Stimulated activated CD8-positive, alpha-beta memory T cell treated with anti-CD3 and anti-CD28 coated beads, Interleukin-4, amount 100 ng/mL, for 24 hours (primary cell): ENCODE data around the gene MSLN.
A peak's percentile ranks its signal among the peaks of the same experiment; 100 is the strongest.

ENCODE experiments used
- DNase-seq: peaks from one replicate; pipeline ENCODE4 v3.0.0-alpha.2; 2020; ENCODE audit warnings: low read depth

The MSLN gene

DNA sequence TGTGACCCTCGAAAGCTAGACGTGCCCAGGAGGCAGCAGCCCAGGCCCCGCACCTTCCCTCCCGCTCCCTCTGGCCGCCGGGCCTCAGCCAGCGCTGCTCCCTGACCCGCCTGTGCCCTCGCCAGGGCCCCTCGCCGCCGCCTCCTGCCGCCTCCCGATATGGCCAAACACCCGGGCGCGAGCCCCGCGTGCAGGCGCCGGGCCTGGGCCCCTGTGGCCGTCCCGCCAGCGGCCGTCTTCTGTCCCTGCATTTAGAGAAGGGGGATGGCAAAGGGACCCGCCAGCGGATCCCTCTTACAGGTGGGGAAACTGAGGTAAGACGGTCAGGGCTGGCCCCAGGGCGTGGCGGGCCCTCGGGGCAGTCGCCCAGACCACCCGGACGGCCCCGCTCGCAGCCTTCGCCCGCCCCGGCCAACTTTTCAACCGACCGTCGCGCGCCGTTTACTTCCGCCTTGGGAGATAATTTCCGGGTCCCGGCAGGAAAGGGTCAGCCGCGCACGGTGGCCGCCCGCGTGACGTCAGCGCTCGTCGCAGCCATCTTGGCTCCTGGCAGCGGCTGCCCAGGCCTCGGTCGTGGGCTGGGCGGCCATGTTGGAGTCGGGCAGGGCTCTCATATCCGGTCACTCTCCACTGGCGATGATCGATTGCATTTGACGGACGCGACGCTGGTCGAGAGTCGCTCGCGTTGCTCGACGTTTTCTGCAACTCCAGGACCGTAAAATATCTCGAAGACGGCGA, 47.0 kb downstream of the MSLN start:
- DNase-seq: peak; percentile 86

DNA sequence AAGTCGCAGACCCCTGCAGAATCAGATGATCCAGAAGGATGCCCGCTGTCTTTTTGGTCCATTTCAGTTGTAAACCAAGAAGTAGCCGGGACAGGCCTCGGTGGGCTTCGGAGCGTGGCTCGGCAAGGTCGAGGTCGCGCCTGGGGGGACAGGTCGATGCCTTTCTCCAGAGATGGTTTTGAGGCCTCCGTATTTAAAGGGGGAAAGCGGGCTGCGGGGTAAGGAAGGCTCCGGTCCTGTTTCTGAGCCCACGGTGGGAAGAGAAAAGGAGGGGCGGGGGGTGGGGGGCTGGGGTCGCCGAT, 47.5 kb downstream of the MSLN start:
- no peak for DNase-seq

DNA sequence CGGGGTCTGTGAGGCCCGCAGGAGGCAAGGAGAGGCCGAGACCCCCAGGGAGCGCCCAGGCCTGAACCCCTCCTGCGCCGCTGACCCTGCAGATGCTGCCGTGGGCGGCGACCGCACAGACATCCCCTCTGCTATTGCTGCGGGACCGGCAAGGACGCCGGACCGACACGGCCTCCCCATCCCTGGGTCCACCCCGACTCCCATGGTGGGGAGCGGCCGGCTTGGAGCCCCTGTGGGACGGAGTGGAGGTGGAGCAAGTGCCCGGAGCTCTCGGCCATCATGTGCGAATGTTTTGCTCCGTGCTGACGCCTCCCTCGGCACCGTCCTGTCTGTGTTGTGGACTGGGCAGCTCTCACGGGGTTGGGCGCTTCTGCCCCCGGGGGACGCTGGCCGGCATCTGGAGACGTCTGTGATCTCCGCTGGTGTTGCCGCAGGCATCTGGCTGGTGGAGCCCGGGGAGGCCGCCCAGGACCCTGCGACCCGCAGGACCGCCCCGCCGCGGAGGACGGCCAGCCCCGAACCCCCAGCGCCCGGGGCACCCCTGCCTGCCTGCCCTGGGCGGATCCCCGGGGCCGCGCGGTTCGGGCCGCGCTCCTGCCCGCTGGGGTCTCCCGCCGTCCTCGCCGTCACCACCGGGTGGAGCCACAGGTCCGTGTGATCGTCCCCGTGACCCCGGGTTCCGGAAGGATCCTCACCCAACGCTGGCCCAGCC, 52.8 kb downstream of the MSLN start:
- DNase-seq: peak; percentile 42

DNA sequence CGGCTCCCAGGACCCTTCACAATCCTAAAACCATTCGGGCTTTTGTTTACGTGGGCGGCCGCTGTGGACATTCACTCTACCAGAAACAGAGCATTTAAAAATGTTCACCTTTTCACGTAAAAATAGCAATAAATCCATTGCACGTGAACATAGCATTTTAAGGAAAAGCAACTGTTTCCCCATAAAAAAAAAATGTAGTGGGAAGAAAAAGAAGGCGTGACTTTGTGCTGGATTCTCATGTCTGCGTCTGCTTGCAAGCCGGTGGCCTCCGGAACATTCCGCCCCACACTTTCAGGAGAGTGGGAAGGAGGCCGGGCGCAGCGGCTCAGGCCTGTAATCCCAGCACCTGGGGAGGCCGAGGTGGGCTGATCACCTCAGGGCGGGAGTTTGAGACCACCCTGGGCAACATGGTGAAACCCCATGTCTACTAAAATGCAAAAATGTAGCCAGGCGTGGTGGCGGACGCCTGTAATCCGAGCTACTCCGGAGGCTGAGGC, 53.4 kb downstream of the MSLN start:
- no peak for DNase-seq

DNA sequence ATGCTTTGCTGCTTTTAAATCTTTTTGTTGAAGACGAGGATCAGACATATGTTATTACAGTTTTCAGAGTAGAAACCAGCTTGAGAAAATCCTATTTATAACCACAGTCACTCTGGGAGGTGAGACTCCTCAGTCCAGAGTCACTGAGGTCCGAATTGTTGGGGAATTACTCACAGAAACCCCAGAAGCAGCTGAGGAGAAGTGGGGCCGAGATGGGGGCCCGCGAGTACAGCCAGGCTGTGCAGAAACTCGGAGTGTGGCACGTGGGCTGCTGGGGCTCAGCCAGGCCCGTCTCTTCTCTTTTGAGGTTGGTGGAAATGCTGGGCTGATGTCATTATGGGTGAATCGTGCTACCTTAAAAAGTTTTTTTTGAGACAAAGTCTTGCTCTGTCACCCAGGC, 54.4 kb downstream of the MSLN start:
- DNase-seq: no peak

DNA sequence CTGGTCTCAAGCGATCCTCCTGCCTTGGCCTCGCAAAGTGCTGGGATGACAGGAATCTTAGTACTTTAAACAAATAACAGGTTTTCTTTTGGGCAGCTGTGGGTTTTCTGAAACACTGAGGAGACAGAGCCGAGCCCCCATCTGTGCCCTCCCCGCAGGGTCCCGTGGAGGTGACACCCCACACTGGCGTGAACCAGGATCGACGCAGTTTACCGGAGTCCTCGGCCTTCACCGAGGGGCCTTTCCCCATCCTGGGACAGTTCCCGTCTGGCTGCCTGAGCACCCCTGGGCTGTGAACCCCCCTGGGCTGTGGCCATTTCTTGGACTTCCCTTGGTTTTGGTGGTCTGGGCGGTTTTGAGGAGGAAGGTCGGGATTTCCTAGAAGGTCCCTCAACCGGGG, 55.3 kb downstream of the MSLN start:
- no peak for DNase-seq

DNA sequence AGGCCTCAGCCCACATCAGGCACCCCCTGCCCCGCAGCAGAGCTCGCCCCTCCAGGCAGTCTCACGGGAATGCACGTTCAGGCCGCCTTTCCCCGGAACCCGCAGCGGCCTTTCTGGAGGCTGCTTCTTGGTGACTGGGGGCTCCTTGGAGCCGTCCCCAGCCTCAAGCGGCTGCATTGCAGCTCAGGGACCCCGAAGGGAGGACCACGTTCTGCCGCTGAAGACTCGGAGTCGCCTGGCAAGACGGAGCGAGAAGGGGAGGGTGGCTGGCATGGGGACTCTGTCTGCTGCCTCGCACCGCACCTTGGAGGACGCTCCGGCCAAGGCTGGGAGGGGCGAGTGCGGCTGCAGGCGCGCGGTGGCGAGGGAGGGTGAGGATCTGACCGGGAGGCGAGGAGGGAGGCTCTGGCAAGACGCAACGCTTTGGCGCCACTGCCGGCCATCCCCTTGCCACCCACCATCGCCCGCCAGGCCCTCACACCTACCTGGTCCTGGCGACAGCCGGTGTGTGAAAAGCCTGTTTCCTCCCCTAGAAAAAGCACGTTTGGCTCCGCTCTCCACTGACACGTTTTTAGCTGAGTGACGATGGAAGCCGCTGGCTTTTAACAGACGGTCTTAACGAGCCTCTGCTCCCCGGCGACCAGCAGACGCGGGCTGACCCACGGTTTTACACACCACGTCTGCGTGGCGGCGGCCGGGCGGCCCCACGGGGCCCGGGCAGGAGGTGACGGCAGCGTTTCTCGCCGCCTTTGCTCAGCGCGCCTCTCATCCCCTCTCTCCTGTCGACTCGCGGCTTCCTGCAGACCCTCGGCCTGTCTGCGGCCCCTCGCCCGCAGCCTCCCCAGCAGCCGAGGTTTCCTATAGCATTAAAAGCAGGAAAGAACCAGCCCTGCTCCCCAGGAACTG, 56.7 kb downstream of the MSLN start:
- no peak for DNase-seq

DNA sequence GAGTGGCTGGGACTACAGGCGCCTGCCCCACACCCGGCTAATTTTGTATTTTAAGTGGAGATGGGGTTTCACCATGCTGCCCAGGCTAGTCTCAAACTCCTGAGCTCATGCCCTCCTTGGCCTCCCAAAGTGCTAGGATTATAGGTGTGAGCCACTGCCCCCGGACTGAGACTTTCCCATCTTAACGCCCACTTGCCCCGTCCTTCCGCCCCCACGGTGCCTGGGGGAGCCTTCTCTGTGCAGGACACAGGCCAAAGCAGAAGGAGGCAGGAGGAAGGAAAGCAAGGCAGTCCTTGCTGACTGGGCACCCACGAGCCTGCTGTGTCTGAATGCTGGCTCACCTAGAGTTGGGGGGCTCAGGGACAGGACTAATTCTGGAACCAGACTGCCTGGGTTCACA, 57.6 kb downstream of the MSLN start:
- DNase-seq: no peak
